GM18519 (cell line): Measurements from ENCODE around the gene TBC1D1.

Experiments used
- ATAC-seq: cut with Tn5 transposase; IDR thresholded peaks from one replicate; pipeline ENCODE4 v1.9.1; 2021; ENCODE audit warnings: mild to moderate bottlenecking, moderate library complexity; ENCODE audit not compliant: unreplicated experiment, low FRiP score

The TBC1D1 gene

DNA sequence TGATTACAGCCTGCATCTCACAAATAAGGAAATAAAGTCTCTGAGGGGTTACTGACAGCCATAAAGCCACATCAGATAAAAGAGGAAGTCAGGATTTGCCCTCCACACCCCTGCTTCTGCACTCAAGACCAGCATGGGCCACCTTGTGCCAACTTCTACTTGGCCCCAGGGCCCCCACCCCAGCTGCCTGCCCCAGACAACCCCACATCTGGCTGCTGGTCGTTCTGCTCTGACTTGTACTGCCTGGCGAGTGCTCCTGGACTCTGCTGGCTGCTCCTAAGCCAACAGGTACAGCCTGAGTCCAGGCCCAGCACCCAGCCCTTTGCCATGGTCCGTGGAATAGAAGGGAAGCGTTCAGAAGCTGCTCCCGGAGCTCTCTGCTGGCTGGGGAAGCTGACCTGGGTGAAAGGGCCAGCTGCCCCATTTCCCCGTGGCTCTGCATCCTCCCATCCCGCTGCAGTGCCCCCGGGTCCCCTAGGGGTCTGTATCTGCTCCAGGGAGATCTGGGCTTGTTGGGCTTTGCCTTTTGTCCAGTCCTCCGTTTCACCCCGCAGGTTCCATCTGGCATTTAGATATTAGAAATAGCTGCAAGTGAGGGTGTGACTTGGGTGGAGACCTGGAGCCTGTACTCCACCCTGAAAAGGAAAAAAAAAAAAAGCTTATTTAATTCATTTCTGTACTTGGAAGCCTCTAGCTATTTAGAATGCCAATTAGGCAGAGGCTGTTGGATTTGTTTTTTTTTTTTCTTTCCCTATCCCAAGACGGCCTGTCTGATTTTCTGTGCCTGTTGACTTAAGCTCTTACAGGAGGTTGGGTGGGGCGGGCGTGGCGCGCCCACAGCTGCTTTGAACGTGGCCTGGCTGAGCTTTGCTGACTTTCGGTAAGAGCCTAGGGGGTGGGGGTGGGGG lies 264.1 kb downstream of the TBC1D1 start:
- ATAC-seq: no peak

DNA sequence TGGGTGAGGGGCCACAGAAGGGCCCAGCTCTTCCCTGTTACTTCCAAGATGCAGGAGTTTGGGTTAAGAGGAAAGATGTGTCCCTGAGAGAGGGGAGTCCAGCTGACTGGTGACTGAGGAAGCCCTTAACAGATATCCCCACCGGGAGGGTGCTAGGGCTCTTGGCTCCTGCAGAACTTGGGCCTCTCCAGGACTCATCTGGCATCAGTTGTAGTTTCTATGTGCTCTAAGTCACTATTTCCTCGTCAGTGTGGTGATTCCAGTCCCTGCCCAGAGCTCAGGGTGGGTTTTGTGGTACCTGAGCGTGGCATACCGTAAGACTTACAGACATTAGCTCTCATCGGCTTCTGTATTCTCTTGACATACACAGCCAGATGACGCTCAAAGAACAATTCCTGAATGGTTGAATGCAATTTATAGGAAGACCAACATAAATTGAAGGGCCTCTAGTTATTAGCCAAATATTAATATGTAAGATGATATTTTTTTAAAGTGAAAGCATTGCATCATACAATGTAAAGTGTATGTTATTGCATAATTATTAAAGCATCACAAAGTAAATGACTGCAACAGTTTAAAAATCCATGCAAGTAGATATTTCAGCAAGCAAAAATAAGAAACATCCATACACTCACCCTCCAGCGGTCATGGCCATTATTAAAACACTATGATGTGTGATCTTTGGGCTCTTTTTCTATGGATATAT lies 264.9 kb downstream of the TBC1D1 start:
- ATAC-seq: no peak

DNA sequence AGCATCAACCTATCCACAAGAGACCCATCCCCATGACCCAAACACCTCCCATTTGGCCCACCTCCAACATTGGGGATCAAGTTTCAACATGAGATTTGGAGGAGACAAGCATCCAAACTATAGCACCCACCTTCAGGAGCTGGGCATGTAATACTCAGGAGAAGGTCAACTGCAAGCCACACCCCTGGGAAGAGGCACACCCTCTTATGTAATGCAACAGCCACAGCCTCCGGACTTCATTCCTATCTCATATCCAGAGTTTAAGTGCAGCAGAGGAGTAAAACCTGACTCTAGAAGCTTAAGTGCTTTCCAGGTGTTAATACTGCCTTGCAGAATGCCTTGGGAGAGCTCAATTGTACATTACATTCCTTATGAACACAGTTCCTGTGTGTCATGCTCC lies 266.7 kb downstream of the TBC1D1 start:
- ATAC-seq: no peak

DNA sequence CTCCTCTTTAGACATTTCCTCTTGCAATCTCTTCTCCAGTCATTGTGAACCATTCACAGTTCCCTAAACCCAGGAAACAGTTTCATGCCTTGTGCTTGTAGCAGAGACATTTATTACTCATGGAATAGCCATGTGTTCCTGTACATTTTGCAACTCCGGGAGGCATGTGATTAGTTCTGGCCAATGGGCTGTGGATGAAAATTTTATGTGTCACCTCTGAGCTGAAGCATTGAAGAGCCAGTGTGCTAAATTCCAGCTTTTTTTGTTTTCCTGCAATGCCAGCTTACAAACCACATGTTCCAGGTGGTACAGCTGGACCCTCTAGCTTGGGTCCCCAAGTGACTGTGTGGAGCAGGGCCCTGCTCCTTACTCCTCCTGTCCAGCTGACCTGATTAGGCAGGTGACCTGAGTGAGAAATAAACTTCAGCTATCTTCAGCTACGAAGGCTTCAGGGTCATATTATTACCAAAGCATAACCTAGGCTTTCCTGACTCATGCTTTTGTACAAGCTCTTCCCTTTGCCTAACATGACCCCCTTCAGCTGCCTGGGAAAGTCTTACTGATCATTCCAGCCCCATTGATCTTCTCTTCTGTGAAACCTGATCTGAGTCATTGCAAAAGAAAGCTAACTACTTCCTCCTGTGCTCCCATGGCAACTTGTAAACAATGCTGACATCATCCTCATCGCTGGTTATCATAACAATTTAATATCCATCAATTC lies 269.8 kb downstream of the TBC1D1 start:
- ATAC-seq: peak; percentile 92

DNA sequence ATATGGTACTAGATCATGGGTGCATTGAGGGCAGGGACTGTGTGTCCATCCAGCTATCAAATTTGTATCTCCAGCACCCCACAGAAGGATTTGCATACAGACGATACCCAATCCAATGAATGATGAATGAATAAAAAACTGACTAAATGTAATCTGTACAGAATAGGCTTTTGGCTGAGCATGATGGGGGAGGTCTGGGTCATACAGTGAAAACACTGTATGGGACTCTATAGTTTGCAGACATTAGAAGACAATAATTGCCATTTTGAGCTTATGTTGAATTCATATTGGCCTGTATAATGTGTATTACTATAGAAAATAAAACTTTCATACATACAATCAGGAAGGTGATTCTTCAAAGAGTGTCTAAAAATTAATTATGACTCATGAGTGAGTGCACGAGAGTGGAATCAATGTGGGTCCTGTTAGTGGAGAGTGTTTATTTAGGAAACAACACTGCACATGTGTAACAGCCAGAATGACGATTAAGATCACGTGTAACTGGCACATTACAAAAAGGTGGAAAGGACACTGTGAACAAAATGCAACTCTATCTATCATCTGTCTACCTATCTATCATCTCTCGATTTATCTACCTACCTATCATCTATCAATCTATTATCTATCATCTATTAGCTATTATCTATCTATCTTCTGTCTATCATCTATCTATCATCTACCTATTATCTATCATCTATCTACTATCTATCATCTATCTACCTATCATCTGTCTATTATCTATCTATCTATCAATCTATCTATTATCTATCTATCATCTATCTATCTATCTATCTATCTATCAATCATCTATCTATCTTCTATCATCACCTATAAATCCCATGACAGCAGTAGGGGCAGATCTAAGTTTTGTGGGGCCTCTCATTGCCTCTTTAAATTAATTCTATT lies 270.6 kb downstream of the TBC1D1 start:
- no peak for ATAC-seq

DNA sequence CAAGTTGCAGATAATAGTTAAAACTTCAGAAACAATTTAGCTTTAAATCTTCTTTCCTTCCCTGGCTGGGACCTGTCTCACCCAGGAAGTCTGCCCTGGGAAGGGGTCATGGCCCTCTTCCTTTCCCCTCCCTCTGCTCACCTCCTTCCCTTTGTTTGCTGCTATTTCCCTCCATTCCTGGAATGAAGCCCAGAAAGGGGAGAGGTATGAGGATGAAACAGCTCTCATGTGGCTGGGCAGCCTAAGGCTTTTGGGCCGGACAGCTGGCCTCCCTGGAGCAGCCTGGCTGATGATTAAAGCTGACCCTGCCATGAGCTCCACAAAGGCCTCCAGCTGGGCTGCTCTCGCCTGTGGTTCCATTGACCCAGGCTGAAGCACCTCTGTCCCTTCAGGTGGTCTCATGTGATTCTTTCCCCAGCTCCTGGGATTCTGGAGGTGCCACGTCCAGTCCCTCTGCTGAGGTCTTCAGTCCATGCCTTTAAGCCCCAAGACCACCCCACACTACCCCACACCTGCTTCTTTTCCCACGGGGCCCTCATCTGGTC lies 271.4 kb downstream of the TBC1D1 start:
- no peak for ATAC-seq

DNA sequence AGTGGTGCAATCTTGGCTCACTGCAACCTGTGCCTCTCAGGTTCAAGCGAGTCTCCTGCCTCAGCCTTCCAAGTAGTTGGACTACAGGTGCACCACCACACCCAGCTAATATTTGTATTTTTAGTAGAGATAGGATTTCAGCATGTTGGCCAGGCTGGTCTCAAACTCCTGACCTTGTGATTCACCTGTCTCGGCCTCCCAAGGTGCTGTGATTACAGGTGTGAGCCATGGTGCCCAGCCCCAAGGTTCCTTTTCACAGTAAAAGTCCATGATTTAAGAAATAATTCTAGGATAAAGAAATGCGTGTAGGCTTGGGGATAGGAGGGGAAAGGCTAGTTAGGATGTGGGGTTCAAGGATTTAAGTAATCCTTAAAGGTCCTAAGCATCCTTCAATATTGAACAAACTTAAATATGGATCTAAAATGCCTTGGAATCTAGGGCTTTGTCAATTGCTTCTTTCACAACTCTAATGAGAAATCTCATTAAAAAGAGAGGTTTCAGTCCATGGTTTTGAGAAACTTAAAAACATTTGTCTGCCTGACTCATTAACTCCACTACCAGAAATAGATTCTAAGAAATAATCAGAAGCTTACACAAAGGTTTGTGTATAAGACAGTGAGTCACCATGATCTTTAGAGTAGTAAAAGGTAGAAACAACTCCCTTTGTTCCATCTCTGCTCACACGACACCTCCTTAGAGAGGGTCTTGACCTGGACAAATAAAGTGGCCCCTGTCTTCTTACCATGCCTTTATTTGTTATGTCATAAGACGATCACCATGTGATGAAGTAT lies 272.5 kb downstream of the TBC1D1 start:
- ATAC-seq: no peak

DNA sequence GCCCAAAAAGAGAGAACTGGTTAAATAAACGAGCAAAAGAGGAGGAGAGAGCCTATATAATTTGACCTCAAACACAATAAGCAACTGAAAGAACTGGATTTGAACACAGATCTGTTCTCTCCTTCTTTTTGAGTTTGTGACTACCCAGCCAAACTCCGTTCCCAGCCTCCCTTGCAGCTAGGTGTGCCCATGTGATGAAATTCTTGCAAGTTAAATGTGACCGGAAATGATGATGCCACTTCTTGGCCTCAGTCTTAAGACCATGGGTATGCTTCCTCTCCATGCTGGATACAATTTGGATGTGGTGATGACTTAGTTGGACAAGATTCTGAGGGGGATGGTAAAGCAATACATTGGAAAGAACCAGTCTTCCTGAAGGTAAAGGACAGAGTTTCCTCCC lies 273.5 kb downstream of the TBC1D1 start:
- no peak for ATAC-seq

DNA sequence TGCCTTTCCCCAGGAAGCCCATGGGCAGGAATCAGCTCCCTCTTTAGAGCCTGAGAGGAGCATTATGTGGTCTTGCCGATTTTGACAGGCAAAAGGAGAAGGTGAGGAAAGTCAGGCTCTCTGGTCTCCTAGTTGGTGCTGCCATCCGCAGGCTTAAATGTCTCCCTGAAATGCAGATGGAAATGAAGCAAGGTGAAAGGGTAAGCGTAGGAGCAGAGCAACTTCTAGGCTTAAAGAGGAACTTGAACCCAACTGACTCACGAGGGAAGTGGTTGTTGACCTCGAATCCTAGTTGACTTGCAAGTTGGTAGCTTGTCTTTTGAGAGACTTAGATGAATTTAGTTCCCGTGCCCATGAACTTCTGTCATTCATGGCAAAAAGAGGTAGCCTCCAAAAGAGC lies 275.2 kb downstream of the TBC1D1 start:
- ATAC-seq: no peak

DNA sequence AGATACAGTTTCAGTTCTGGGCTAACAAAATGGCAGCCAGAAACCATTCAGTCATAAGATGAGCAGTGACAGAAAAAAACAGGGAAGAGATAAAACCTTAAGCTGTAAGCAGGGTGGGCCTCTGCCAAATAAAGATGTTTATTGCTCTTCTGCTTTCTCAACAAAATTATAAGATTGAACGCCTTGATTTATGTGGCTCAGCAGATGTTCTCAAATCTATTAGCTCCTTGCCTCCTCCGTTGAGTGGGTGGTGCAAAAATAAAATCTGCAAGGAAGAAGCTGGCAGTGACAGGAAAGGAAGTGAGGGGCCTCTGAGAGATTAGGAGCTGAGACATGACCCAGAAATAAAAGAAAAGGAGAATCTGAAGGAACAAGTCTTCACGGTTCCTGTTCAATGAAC lies 275.9 kb downstream of the TBC1D1 start:
- no peak for ATAC-seq

DNA sequence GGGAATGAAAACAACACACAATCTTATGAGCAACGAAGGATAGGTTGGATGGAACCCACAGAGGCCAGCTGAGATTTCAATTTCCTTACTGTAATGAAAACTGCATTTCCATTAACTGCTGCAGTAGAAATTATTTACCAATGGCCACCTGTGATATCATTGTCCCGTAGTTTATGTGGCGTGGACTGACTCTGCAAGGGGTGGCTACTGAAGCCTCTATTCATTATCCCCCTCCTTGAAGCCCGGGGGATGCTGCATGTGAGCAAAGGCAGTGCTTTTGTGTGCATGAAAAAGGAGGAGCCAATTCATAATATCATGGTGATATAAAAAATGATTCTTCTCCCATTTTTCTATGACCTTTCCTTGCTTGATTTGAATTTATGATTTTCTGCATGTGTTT lies 277.1 kb downstream of the TBC1D1 start:
- ATAC-seq: no peak

DNA sequence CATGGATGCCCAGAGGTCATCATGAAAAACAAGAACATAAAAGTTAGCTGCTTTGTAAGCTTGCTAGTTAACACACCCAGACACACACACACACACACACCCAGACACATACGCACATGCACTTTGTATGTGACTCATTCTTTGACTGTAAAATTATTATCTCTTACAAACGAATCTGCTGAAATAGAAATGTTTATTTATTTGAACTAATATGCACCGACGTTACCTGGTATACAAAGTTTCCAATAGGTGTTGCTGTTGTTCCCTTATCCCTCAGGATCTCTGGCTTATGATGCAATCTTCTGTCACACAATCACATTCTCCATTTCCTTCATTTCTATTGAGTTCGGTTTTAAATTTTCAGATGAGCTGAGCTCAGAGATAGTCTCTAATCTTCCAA lies 278.6 kb downstream of the TBC1D1 start:
- no peak for ATAC-seq

DNA sequence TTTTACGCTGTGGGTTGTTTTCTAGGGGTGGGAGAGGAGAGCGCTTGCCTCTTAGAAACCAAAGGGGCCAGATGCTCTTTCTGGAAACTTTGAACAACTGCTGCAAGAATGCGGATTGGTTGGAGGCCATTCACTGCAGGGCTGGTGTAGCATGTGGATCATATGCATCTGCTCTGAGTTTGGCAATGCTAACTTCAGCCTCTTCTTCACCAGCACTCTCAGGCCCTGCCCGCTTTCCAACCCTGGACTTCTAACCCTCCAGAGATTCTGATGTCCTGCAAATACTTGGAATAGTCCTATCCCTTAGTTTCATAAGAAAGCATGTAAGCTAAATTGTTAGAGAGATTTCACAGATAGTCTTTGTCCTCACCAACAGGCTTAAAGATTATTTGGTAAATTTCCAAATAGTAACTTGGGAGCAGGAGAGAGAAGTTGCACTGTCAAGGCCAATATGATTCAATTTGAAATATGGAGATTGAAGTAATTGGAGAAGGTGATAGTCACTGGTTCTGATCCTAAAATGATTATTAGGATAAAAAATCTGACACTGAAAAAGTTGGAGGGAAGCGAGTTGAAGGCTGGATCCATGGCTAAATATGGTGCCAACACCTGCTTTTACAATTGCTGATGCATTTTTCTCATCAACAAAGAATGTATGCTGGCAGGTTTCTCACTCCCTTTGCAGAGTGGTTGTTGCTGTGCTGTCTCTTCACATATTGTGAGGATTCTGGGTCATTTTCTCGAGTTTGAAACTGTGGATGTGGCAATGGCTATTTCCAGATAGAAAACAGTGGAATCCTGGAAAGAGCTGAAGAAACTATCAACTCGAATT lies 279.7 kb downstream of the TBC1D1 start:
- no peak for ATAC-seq

DNA sequence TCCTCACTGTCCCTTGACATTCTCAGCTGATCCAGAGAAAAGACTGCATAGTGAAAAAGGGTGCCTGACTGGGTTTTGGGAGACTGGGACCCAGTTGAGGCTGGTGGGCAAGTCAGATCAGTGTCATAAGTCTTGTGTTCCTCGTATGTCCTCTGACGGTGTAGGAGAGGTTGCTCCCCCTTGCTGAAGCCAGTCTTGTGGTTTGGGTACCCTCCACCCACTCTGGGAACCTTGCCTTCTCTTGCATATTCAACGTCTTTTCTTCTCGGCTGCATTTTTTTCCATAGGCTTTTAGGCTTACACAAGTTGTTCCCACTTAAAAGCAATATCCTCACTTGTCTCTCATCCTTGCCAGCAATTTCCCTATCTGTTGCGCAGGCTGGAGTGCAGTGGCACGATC lies 281.2 kb downstream of the TBC1D1 start:
- ATAC-seq: no peak

DNA sequence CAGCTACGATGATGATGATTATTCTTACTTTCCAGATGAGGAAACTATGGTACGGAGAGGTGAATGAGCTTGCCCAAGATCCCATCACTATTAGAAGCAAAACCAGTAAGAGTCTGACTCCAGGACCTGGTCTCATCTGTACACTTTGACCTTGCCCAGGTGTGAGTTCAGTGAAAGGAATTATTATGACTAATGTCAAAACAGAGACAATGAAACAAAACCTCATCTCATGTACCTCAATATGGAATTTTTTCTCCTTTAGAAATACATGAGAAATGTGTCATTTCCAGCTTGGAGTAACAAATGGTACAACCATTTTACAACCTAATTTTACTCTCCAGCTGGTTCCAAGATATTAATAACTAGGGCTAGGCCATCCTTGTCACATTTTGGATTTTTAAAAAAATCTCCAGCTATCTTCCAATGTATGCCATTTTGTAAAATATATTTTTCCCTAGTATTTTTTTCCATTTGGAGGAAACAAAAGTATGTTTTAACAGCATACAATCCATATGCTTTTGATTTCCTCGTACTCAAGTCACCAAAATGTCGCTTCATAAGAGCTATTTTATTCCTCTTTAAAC lies 283.1 kb downstream of the TBC1D1 start:
- ATAC-seq: no peak

DNA sequence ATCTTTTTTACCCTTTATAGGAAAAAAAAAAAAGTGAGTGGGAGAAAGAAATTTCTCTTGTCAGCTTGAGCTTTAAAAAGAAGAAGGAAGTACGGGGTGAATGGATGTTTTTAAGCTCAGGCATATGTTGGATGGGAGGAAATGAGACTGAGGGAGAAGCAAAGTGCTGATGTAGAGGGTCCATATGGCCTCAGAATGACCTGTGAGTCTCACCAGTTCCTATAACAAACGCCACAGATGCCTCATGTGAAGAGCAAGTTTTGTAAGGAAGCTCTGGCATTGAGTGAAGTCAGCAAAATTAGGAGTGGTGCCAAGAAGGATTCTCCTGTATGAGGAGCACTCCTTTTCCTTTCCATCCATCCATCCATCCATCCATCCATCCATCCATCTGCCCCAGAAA lies 283.9 kb downstream of the TBC1D1 start:
- ATAC-seq: no peak

DNA sequence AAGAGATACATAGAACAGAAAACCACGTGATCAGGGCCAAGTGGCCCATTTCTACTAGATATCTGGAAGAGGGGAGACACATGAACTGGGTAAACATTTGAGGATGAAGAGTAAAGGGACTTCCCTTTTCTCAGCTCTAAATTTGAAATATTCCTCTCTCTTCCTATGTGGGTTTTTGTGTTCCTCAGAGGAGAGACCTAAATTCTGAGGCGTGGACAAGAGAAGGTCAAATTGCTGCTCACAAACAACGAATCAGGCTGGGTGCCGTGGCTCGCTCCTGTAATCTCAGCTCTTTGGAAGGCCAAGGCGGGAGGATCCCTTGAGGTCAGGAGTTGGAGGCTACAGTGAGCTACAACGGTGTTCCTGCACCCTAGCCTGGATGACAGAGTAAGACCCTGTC lies 285.3 kb downstream of the TBC1D1 start:
- no peak for ATAC-seq

DNA sequence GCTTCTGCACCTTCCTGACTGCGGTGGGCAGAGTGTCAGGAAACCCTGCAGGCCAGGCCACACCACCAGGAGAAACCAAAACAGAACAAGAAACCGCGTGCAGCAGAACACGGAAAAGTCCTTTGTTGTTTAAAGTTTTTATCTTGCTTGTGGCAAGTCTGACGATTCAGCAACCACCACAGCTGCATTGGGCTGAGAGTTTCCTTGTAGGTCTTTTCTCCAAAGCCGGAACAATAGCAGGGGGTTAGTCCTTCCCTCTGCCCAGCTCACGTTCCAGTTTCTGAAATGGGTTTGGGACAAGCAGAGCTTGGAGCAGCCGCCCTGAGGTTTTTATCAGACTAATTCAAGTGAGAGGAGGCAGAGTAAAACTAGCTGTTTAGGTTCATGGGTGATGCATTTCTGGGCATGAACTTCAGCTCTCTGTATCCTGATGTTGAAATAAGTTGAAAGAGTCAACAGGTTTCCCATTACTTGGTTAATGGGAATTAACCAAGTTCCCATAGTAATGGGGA lies 286.2 kb downstream of the TBC1D1 start:
- no peak for ATAC-seq
